Uterus (tissue), 2 donors: ENCODE data around the gene SLK.

Source experiments
- CTCF ChIP-seq, 4 experiments: fragments of 200-600 bp in 2 of 4; fragments of 450-650 bp in 2 of 4; sonication (generic) in 2 of 4; IDR thresholded peaks; one replicate each; pipeline ENCODE4 v1.5.1; 2016 to 2019; ENCODE audit warnings: antibody characterized with exemption in 4 of 4, mild to moderate bottlenecking in 2 of 4, moderate library complexity in 1 of 4
- POLR2A ChIP-seq, 2 donors: fragments of 450-650 bp; IDR thresholded peaks; one replicate each; pipeline ENCODE4 v1.6.1; 2016; ENCODE audit warnings: antibody characterized with exemption in 2 of 2, mild to moderate bottlenecking in 1 of 2, moderate library complexity in 1 of 2

GRCh38 chr10:103931603-103932002 is 35.3 kb upstream of the SLK start:
- TF ChIP-seq CTCF (IDR thresholded peaks at IDR 0.05), result no peak
- TF ChIP-seq POLR2A (IDR thresholded peaks at IDR 0.05), result no peak
